Testis (tissue), 2 donors: Measurements from ENCODE around the gene TMEM179B.

ENCODE experiments used
- POLR2A ChIP-seq: fragments of 450-650 bp; IDR thresholded peaks from one replicate; pipeline ENCODE4 v1.6.1; 2017; ENCODE audit warnings: antibody characterized with exemption, mild to moderate bottlenecking, moderate library complexity
- TF ChIP-seq, protein P1 (sequence below), 3 experiments: fragments of 450-650 bp in 2 of 3; fragments of 200-600 bp in 1 of 3; sonication (generic) in 1 of 3; IDR thresholded peaks; one replicate each; pipeline ENCODE4 v1.5.1; 2016 to 2019; ENCODE audit warnings: antibody characterized with exemption in 3 of 3, mild to moderate bottlenecking in 2 of 3, moderate library complexity in 1 of 3

DNA sequence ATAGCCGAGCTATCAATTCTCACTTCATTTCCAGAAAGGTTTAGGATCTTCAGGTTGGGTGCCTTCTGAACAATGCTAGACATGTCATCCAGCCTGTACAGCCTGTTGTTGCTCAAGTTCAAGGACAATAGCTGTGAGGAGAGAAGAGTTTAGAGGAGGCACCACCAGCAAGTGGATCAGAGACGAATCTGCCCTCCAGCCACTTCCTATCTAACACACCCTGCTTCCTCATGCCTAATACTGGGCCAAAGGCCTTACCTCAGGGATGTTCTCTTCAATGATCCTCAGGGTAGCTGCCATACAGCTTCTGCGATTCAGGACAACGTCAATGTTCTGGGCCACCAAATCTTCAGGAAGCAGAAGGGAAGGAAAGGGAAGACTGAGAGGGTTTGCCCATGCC lies 13.9 kb downstream of the TMEM179B start:
- TF ChIP-seq, protein P1, sequence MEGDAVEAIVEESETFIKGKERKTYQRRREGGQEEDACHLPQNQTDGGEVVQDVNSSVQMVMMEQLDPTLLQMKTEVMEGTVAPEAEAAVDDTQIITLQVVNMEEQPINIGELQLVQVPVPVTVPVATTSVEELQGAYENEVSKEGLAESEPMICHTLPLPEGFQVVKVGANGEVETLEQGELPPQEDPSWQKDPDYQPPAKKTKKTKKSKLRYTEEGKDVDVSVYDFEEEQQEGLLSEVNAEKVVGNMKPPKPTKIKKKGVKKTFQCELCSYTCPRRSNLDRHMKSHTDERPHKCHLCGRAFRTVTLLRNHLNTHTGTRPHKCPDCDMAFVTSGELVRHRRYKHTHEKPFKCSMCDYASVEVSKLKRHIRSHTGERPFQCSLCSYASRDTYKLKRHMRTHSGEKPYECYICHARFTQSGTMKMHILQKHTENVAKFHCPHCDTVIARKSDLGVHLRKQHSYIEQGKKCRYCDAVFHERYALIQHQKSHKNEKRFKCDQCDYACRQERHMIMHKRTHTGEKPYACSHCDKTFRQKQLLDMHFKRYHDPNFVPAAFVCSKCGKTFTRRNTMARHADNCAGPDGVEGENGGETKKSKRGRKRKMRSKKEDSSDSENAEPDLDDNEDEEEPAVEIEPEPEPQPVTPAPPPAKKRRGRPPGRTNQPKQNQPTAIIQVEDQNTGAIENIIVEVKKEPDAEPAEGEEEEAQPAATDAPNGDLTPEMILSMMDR (IDR thresholded peaks at IDR 0.05), result no peak
- no peak for TF ChIP-seq POLR2A
